Measurements from ENCODE around the gene FLII.
A peak's percentile ranks its signal among the peaks of the same experiment; 100 is the strongest.

Gene FLII

GRCh38 chr17:18257268-18257981, 1.1 kb downstream of the FLII start:
- H3K4me1 ChIP-seq (ENCODE audit: control insufficient read depth, insufficient read depth, low read length): peaks cover 25% of the 10 kb centered on the region
- no peaks in the 10 kb centered on the region for H3K27me3 ChIP-seq (ENCODE audit: control insufficient read depth, insufficient read depth, low read length)
- H3K36me3 ChIP-seq (ENCODE audit: control insufficient read depth, insufficient read depth, low read length): peaks cover 34% of the 10 kb centered on the region
- peak overlapping the region; percentile 90 for H3K27ac ChIP-seq (ENCODE audit: low read depth, low read length)
- H3K4me3 ChIP-seq (ENCODE audit: low read length): peak overlapping the region; percentile 93
- H3K9ac ChIP-seq (ENCODE audit: low read length): peak overlapping the region; percentile 85

GRCh38 chr17:18256776-18257175, 1.8 kb downstream of the FLII start:
- Histone ChIP-seq H3K36me3 (ENCODE audit: control insufficient read depth, insufficient read depth, low read length) (peaks cover 40% of the 10 kb centered on the region), H3K27me3 (ENCODE audit: control insufficient read depth, insufficient read depth, low read length) (no peaks in the 10 kb centered on the region), H3K4me1 (ENCODE audit: control insufficient read depth, insufficient read depth, low read length) (peaks cover 19% of the 10 kb centered on the region), H3K4me3 (ENCODE audit: low read length) (peak overlapping the region; percentile 93), H3K27ac (ENCODE audit: low read depth, low read length) (no peak overlapping the region), H3K9ac (ENCODE audit: low read length) (no peak overlapping the region)

DNA sequence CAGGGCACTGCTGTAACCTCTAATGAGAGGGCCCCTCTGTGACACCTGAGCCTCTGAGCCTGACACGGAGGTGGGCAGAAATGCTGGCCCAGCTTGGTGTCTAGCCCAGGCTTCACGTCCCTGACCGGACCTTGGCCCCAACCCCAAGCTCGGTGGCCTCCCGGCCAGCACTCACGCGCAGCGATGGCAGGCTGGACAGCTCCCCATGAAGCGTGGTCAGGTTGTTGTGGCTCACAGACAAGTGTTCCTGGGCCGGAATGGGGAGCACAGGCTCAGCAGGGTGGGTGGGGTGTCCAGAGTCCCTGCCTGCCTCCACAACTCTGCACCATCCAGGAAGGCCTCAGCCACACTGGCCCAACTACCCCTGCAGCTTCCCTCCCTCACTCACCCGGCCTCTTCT, 2.2 kb downstream of the FLII start:
- Histone ChIP-seq H3K9ac (ENCODE audit: low read length) (no peak overlapping the region), H3K4me1 (ENCODE audit: control insufficient read depth, insufficient read depth, low read length) (peaks cover 15% of the 10 kb centered on the region), H3K27me3 (ENCODE audit: control insufficient read depth, insufficient read depth, low read length) (no peaks in the 10 kb centered on the region), H3K4me3 (ENCODE audit: low read length) (no peak overlapping the region), H3K36me3 (ENCODE audit: control insufficient read depth, insufficient read depth, low read length) (peaks cover 44% of the 10 kb centered on the region), H3K27ac (ENCODE audit: low read depth, low read length) (no peak overlapping the region)

DNA sequence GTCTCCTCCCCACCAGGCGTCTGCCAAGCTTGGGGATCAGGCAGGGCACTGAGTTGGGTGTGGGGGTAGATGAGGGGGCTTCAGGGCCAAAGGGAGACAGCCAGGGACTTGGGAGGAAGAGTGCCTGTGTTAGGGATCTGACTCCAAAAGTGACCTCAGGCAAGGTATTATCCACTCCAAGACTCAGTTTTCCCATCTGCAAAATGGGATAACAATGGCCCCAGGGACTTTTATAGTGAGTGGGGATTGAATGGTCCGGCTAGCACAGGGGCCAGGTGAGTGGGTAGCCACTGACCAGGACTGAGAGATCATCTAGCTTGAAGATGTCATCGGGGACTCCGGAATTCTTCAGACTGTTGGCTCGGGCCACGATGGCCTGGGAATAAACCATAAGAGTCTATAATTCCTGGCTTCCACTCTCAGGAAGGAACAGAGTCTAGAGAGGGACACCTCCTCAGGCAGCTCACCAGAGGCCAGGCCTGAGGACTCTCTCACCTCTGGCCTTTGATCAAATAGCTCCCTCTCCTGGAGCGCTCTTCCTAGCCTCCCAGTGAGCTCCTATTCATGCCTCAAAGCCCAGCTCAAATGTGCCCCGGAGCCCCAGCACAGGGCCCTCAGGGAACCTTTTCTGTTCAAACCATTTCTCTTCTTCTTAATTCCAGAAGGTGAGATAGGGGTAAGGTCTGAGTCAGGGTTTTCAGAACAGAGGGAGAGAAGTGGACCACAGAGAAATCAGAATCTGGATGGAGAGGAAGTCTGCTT, 3.5 kb downstream of the FLII start:
- H3K27me3 ChIP-seq (ENCODE audit: control insufficient read depth, insufficient read depth, low read length): no peaks in the 10 kb centered on the region
- no peak overlapping the region for H3K27ac ChIP-seq (ENCODE audit: low read depth, low read length)
- peaks cover 53% of the 10 kb centered on the region for H3K36me3 ChIP-seq (ENCODE audit: control insufficient read depth, insufficient read depth, low read length)
- H3K4me3 ChIP-seq (ENCODE audit: low read length): no peak overlapping the region
- peaks cover 12% of the 10 kb centered on the region for H3K4me1 ChIP-seq (ENCODE audit: control insufficient read depth, insufficient read depth, low read length)
- H3K9ac ChIP-seq (ENCODE audit: low read length): no peak overlapping the region

DNA sequence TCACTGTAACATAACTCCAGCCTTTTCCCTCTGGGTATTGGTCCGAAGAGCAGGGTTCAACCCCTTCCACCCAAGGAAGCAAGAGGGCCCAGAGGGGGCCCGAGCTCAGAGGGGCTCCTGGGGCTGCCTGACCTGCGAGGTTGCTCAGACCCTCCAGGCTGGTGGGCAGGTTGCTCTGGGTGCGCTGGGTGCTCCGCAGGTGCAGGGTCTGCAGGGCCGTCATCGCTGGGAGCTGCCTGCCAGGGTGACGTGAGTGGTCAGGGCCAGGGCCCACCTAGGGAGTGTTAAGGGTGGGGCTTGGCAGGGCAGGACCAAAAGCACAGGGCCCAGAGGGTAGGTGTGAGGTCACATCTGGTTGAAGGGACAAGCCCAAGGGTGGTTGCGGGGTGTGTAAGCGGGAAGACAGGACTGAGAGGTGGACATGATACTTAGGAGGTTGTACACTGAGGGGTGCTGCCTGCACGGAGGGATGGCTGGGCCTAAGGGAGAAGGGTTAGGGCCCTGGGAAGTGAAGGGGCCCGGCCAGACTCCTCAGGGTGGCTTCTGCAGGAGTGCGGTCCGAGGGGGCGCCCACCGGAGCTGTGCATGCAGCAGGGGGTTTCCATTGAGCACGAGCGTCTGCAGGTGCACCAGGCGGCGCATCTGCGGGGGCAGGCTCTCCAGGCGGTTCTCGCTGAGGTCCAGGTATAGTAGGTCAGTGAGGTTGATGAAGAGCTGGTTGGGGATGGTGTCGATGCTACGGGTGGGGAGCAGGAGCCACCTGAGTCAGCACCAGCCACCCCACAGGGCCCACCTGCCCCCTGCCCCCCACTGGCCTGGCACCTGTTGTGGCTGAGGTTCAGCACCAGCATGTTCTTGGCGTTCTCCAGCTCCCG, 4.4 kb downstream of the FLII start:
- H3K27me3 ChIP-seq (ENCODE audit: control insufficient read depth, insufficient read depth, low read length): no peaks in the 10 kb centered on the region
- no peak overlapping the region for H3K9ac ChIP-seq (ENCODE audit: low read length)
- H3K36me3 ChIP-seq (ENCODE audit: control insufficient read depth, insufficient read depth, low read length): peaks cover 53% of the 10 kb centered on the region
- H3K4me1 ChIP-seq (ENCODE audit: control insufficient read depth, insufficient read depth, low read length): peaks cover 10% of the 10 kb centered on the region
- H3K27ac ChIP-seq (ENCODE audit: low read depth, low read length): no peak overlapping the region
- H3K4me3 ChIP-seq (ENCODE audit: low read length): no peak overlapping the region

DNA sequence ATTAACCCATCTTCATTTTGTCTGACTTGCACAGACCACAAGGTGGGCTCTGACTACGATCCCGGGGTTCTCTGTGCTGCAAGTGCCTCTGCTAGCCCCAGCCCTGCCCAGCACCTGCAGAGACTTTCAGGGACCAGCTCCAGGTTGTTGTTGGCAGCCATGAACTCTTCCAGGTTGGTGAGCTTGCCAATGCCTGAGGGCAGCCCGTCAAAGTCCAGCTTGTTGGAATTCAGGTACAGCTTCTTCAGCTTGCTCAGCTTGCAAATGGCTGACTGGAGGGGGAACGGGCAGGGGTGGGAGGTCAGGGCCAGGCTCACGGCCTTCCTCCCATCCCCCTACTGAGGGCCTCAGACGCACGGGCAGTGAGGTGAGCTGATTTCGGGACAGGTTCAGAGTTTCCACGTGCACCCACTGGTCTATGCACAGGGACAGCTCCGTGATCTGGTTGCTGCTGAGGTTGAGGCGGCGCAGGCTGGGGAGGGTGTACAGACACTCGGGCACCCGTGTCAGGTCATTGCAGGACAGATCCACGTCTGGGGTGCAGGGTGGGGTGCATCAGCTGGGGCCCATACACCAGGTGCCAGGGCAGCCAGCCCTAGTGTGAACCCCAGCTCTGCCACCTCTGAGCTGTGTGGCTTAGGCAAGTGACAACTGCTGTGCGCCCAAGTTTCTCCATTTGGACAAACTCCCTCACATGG, 5.2 kb downstream of the FLII start:
- Histone ChIP-seq H3K4me3 (ENCODE audit: low read length) (no peak overlapping the region), H3K27ac (ENCODE audit: low read depth, low read length) (no peak overlapping the region), H3K4me1 (ENCODE audit: control insufficient read depth, insufficient read depth, low read length) (peaks cover 7% of the 10 kb centered on the region), H3K27me3 (ENCODE audit: control insufficient read depth, insufficient read depth, low read length) (no peaks in the 10 kb centered on the region), H3K36me3 (ENCODE audit: control insufficient read depth, insufficient read depth, low read length) (peaks cover 53% of the 10 kb centered on the region), H3K9ac (ENCODE audit: low read length) (no peak overlapping the region)

- Histone ChIP-seq H3K36me3 (ENCODE audit: control insufficient read depth, insufficient read depth, low read length) (peaks cover 53% of the 10 kb centered on the region), H3K4me1 (ENCODE audit: control insufficient read depth, insufficient read depth, low read length) (peaks cover 4% of the 10 kb centered on the region)
Measured at GRCh38 chr17:18252160-18252559, 6.4 kb downstream of the FLII start.

DNA sequence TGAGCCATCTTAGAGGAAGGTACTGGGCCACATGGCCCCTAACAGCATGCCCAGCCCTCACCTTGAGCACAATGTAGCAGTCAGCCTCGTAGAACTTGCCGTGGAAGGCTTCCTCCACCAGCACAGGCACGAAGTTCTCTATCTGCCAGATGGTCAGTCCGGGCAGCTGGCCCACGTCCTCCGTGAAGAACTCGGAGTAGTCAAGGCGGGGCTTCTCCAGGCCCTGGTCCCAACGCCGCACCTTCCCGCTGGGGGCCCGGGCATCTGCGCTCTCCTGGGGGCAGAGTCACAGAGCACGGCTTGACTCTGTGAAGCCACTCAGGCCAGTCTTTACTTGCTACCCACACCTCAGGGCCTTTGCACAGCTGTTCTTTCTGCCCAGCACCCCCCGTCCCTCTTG, 7.3 kb downstream of the FLII start:
- H3K4me3 ChIP-seq (ENCODE audit: low read length): no peak overlapping the region
- no peaks in the 10 kb centered on the region for H3K4me1 ChIP-seq (ENCODE audit: control insufficient read depth, insufficient read depth, low read length)
- no peaks in the 10 kb centered on the region for H3K27me3 ChIP-seq (ENCODE audit: control insufficient read depth, insufficient read depth, low read length)
- H3K27ac ChIP-seq (ENCODE audit: low read depth, low read length): no peak overlapping the region
- no peak overlapping the region for H3K9ac ChIP-seq (ENCODE audit: low read length)
- H3K36me3 ChIP-seq (ENCODE audit: control insufficient read depth, insufficient read depth, low read length): peaks cover 57% of the 10 kb centered on the region

More at GRCh38 chr17:18252160-18252559, 6.4 kb downstream of the FLII start:
- H3K4me3 ChIP-seq (ENCODE audit: low read length): no peak overlapping the region
- no peak overlapping the region for H3K9ac ChIP-seq (ENCODE audit: low read length)
- H3K27ac ChIP-seq (ENCODE audit: low read depth, low read length): no peak overlapping the region
- no peaks in the 10 kb centered on the region for H3K27me3 ChIP-seq (ENCODE audit: control insufficient read depth, insufficient read depth, low read length)

GRCh38 chr17:18250708-18251107, 7.8 kb downstream of the FLII start:
- Histone ChIP-seq H3K4me3 (ENCODE audit: low read length) (no peak overlapping the region), H3K27ac (ENCODE audit: low read depth, low read length) (no peak overlapping the region), H3K4me1 (ENCODE audit: control insufficient read depth, insufficient read depth, low read length) (no peaks in the 10 kb centered on the region), H3K27me3 (ENCODE audit: control insufficient read depth, insufficient read depth, low read length) (no peaks in the 10 kb centered on the region), H3K36me3 (ENCODE audit: control insufficient read depth, insufficient read depth, low read length) (peaks cover 57% of the 10 kb centered on the region), H3K9ac (ENCODE audit: low read length) (no peak overlapping the region)

GRCh38 chr17:18250259-18250658, 8.3 kb downstream of the FLII start:
- Histone ChIP-seq H3K4me3 (ENCODE audit: low read length) (no peak overlapping the region), H3K27ac (ENCODE audit: low read depth, low read length) (no peak overlapping the region), H3K27me3 (ENCODE audit: control insufficient read depth, insufficient read depth, low read length) (no peaks in the 10 kb centered on the region), H3K36me3 (ENCODE audit: control insufficient read depth, insufficient read depth, low read length) (peaks cover 58% of the 10 kb centered on the region), H3K9ac (ENCODE audit: low read length) (no peak overlapping the region), H3K4me1 (ENCODE audit: control insufficient read depth, insufficient read depth, low read length) (no peaks in the 10 kb centered on the region)

DNA sequence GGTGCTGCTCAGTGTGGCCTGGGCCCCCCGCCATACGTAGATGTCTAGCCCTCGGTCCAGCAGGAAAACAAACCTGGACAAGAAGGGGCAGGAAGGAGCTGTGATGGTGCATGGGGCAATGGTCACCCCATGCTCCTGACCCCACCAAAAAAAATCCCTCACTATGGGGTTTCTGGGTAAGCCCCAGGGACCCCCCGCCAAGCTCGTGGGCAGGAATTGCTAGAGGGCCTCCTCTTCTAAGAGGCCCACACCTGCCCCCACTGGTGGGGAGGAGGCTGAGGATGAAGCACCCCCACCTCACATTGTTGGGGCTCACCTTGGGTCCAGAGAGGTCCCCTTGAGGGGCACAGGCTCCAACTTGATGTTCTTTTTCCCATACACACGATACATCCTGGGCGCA, 9.7 kb downstream of the FLII start:
- no peak overlapping the region for H3K27ac ChIP-seq (ENCODE audit: low read depth, low read length)
- no peak overlapping the region for H3K9ac ChIP-seq (ENCODE audit: low read length)
- no peaks in the 10 kb centered on the region for H3K4me1 ChIP-seq (ENCODE audit: control insufficient read depth, insufficient read depth, low read length)
- H3K27me3 ChIP-seq (ENCODE audit: control insufficient read depth, insufficient read depth, low read length): no peaks in the 10 kb centered on the region
- no peak overlapping the region for H3K4me3 ChIP-seq (ENCODE audit: low read length)
- H3K36me3 ChIP-seq (ENCODE audit: control insufficient read depth, insufficient read depth, low read length): peaks cover 50% of the 10 kb centered on the region

GRCh38 chr17:18248300-18248731, 10.2 kb downstream of the FLII start:
- Histone ChIP-seq H3K36me3 (ENCODE audit: control insufficient read depth, insufficient read depth, low read length) (peaks cover 45% of the 10 kb centered on the region), H3K9ac (ENCODE audit: low read length) (no peak overlapping the region), H3K27me3 (ENCODE audit: control insufficient read depth, insufficient read depth, low read length) (no peaks in the 10 kb centered on the region), H3K4me1 (ENCODE audit: control insufficient read depth, insufficient read depth, low read length) (no peaks in the 10 kb centered on the region), H3K27ac (ENCODE audit: low read depth, low read length) (no peak overlapping the region), H3K4me3 (ENCODE audit: low read length) (no peak overlapping the region)

Measured in rectal smooth muscle tissue (tissue), 1 donor.